NCI-H345 (cell line): ENCODE results near the gene INPPL1.
A peak's percentile ranks its signal among the peaks of the same experiment; 100 is the strongest.

Source experiments
- DNase-seq: peaks from one replicate; lab custom pipeline; 2025; lab: John Stamatoyannopoulos, UW

INPPL1 gene

DNA sequence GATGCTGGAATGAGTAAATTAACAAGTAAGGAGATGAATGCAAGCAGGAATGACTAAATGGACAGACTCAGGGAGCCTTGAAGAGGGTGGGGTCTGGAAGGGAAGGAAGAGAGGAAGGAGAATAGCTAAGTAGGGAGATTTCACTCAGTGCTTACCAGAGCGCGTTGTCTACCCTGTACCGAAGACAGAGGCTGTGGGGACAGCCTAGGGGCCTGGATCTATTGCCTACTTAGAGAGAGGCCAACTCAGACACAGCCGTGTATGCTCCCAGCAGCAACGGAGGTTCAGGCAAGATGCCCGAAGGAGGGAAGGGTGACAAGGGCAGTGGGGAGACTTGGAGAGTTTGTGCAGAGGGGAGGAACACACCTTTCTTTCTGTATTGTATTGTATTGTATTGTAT, 7.9 kb upstream of the INPPL1 start, which contains the start of gene FOLR2:
Gene FOLR2, plus strand, starts transcription at position 157 of the 400 bp plus-strand sequence. CDS start 1,791 bp downstream, outside the sequence.
- no peak for DNase-seq

DNA sequence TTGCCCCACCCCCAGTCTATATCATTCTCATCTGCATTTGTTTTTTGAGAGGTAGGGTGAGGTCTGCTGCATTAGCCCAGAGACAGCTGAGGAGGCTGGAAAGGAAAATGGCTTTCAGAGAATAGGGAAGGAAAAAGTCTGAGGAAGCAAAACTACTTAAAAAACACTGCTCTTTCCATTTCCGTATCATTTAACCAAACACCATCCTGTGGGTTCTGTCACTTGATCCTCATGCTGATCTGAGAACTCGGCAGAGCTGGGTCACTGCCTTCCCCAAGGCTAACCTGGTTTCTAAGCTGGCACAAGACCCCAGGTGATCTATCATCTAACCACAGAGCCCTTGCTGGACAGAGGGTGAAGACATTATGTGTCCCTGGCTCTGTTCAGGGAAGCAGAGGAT, 6.7 kb upstream of the INPPL1 start:
- no peak for DNase-seq

DNA sequence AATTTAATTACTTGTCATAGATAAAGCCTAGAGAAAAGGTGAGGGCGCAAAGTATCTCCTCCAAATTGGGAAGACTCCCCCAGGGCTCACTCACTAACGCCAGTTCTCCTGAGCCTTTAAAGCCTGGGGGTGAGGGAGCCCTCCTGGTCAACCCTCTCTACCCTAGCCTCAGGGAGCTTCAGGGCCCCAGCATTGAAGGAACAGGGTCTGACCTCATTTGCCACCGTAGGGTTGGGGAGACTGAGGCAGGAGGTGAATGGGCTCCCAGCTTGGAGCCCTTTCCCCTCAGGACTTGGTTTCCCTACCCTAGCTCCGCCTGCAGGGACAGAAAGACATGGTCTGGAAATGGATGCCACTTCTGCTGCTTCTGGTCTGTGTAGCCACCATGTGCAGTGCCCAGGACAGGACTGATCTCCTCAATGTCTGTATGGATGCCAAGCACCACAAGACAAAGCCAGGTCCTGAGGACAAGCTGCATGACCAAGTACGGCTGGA, 6.3 kb upstream of the INPPL1 start:
- no peak for DNase-seq

DNA sequence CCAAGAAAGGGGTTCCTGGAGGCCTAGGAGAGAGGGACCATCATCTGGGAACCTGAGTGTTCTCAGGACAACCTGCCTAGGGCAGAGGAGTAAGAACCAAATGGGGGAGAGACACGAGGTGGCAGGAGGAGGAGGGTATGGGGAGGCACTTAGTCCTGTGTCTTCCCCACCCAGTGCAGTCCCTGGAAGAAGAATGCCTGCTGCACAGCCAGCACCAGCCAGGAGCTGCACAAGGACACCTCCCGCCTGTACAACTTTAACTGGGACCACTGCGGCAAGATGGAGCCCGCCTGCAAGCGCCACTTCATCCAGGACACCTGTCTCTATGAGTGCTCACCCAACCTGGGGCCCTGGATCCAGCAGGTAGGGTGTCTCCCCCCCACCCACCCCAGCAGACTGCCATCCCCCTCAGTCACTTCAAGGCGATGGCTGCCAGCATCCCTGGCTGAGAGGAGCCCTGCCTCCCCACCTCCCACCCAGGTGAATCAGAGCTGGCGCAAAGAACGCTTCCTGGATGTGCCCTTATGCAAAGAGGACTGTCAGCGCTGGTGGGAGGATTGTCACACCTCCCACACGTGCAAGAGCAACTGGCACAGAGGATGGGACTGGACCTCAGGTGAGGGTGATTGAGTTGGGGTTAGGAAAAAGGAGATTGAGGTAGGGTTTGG, 3.7 kb upstream of the INPPL1 start:
- DNase-seq = no peak

DNA sequence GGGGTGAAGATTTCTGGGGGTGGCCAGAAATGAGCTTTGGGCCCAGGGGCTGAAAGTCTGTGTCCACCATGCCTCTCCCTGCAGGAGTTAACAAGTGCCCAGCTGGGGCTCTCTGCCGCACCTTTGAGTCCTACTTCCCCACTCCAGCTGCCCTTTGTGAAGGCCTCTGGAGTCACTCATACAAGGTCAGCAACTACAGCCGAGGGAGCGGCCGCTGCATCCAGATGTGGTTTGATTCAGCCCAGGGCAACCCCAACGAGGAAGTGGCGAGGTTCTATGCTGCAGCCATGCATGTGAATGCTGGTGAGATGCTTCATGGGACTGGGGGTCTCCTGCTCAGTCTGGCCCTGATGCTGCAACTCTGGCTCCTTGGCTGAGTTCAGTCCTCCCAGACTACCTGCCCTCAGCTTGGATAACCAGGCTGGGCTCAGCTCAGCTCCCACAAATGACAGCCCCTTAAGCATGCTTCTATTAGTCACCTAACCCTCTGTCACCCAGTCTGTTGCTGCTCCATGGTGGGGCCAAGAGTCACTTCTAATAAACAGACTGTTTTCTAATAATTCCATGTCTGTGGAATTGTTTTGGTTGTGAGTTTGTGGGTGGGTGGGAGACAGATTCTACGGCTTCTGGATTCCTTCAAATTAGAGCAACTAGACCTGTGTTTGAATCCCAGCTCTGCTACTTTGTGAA, 3.0 kb upstream of the INPPL1 start:
- DNase-seq = no peak

DNA sequence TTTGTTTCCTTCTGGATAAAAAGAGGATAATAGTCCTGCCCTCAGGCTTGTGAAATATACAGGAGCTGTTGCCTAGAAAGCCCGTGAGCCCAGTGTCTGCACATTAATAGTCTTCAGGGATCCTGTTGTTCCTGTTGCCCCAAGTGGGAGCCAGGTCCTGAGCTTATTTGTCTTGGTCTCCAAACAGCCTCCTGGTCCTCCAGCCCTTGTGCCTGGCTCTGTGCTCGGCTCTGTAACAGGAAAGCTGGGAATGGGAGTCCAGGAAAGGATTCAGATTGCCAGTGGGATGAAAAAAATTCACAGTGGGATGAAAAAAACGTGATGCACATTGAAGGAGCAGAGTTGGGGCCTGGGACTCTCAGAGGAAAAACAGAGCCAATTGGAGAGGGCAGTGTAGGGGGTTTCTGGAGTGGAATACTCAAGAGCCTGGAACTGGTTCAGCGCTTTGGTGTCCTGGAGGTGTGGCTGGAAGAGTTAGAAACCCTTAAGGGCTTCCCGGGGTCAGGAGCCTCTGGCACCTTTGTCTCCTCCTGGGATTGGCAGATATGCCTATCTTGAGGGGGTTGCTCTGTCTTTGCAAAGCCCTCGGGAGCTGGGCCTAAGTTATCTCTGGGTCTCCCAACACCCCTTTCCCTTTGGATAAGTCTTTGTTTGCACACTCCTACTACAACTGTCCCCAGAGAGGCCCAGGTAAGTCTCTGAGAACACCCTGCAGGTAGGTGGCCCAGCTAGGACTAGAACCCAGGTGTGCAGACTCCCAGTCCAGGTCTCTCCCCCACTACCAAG, 2.3 kb upstream of the INPPL1 start:
- DNase-seq = no peak

DNA sequence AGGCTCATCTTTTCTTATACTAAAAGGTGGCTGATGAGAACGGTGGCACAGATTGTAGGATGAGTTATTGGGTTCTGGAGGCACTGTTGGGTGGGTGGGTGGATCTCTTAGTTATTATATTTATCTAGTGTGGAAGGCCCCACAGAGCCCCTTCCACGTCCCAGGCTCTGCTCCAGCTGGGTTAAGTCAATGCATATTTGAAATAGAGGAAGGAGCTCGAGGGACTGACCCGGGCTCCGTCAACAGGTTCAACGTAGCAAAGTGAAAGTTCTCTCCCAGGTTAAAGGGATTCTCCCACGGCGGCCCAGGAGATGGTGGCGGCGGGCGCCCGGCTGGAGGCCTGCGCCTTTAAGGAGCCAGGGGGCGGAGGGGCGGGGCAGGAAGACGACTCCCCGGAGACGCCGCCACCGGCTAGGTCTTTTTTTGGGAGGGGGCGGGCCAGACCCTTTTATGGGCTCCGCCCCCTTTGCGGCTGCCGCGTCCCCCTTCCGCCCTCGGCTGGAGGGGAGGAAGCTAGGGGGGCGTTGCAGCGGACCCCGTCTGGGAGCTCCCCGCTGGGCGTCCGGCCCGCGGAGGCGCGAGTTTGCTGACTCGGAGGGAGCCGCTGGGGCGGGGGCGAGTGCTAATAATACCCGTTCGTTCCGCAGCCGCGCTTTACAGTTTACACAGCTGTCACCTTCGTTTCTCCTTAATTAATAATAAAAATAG, 1.5 kb upstream of the INPPL1 start:
- peak; percentile 91 for DNase-seq

DNA sequence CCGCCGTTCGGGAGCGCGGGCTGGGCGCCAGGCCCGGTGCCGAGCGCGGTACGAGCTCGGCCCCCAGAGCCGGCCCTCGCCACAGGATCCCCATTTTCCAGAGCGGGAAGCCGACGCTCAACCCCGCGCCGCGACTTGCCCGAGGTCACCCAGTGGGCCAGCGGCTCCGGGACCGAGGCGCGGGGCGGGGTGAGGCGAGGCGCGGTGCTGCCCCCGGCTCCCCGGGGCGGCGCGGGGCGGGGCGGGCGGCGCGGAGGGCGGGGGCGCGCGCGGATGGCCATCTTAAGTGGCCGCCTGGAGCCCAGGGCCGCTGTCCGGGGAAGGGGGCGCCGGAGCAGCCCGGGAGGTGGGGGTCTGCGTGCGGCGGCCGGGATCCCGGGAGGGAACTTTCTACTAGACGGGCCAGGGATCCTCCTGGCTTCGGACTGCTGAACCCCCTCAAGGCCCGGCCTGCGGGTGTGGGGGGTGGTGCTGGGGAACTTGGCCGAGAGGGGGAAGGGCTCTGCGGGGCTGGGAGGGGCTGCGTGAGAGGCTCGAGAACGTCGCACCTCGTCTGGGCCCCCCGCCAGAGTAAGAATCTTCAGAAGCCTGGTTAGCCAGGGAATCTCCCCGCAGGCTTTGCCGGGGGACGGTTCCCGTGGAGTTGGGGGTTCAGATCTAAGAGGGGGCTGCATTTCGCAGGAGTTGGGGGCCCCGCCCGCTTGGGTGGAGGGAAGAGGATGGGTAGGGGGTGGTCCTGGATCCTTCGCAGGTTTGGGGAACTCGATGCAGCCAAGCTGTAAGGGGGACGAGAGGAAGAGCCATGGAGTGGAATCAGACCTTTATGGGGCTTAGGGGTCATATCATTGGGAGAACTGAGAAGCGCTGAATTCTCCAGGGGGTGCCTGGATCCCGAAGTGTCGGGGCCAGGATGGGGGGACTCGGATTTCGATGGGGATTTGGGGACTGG, 678 bp upstream of the INPPL1 start:
- peak; percentile 84 for DNase-seq

DNA sequence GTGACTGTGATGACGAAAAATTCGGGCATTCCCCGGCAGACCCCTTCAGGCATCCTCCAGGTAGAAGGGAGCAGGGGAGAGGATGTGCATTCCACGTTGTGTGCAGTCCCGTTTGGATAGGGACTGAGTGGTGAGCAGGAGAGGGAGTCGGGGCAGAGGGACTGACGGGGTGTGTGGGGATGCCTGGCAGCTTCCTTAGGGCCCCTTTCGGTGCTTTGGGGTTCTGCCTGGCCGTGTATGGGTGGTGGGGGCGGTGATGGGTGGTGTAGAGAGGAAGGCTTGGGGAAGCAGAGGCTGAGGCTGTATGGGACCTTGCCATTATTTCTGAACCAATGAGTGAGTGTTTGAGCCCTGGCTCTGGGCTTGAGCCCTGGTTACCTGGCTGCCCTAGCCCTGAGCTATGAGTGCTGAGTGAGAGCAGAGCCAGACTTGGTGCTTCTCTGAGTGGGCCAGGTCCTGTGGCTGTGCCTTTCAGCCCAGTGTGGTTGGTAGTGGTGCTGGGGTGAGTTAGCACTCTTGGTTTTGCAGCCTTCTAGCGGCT, 914 bp downstream of the INPPL1 start:
- no peak for DNase-seq

DNA sequence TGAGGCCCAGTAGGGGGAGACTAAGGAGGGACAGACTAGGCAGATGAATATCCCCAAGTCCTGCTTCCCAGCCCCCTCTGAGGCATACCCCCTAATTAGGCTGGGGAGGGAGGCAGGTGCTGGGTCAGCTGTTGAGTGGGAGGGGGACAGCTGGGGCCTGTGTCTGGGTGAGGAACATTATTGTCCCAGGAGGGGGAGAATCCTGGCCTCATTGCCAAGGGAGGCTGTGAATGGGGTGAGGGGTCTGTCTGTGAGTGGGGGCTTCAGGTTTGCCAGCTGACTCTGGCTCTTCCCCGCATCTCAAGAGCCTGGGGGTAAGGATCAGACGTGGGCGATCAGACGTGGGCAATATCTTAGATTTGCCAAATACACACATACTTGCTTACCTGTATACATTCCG, 2.1 kb downstream of the INPPL1 start:
- DNase-seq = no peak

DNA sequence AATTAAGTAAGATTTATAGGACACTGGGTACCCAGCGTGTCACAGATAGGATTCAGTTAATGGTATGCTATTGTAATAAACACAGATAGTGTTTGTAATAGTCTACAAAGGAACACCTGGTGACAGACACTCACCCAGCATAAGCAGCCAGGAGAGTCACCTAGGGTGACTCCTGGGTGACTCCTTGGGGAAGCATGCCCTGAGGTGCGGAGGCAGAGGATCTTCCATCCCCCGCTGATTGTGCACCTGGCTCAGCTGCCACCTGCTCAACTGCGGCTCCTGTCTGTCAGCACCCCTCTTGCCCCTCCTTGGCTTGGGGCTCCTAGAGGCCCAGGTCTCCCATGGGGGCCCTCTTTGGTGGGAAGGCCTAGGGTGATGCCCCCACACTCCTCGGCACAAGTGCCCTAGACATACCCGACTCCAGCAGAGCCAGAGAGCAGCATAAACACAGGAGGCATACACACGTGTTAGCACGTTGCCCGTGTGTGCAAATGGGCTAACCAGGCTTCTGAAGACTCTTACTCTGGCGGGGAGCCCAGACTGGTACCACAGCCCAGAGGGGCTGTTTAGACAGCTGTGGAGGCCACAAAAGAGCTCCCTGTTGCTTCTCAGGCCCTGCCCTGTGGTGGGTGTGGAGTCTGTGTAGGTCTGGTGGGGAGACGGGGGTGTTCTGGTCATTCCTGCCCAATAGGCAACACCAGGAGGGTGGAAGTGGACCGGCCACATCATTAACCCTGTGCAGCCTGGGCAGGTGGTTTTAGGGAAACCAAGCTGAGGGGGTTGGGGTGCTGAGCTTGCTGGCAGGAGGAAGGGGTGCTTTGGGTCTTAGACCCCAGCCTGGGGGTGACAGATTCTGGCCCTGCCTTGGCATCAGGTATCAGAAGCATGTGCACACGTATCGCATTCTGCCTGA, 3.0 kb downstream of the INPPL1 start:
- peak; percentile 96 for DNase-seq

DNA sequence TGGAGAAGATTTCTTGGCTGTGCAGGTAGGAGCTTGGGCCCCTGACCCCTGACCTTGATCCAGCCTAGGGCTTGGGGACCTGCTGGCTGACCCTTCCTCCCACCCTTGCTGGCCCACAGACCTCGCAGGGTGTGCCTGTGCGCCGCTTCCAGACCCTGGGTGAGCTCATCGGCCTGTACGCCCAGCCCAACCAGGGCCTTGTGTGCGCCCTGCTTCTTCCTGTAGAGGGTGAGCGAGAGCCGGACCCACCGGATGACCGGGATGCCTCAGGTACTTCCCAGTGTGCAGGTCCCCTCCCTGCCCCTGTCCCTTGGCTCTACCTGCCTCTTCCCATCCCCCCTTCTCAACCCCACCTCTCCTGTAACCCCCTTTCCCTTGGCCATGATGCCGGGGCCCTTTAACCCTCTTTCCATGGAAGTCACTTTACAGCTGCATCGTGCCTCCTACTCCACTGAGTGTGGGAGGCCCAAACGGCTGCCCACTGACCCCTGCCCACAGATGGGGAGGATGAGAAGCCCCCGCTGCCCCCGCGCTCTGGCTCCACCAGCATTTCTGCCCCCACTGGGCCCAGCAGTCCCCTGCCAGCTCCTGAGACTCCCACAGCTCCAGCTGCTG, 3.8 kb downstream of the INPPL1 start:
- no peak for DNase-seq

DNA sequence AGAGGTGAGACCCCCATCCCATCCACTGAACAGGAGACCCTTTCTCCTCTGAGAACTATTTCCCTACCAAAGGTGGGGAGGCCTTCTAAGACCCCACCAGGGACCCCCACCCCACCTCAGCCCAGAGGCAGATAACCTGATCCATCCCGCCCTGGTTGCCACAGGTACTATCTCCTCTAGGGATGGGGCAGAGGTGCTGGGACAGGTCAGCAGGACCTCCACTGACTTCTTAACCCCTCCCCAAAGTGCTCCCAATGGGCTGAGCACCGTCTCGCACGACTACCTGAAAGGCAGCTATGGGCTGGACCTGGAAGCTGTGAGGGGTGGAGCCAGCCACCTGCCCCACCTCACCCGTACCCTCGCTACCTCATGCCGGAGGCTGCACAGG, 4.3 kb downstream of the INPPL1 start:
- DNase-seq = no peak

DNA sequence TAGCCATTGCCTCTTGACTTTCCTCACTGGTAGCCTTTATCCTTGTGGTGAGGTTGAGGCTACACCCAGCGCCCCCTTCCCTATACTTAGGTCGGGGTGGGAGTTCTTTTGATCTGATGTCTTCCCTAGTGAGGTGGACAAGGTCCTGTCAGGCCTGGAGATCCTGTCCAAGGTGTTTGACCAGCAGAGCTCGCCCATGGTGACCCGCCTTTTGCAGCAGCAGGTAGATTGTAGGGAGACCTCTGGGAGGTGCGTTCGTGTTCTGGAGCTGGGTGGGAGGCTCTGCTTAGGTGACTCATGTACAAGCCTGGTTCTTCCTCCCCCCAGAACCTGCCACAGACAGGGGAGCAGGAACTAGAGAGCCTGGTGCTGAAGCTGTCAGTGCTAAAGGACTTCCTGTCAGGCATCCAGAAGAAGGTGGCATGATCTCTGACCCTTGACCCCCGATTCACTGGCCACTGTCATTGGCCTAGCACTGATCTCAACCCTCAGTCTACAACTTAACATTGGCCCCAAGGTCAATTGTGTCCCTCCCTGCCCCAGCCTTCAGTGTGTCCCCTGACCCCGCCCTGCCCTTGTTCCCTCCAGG, 4.9 kb downstream of the INPPL1 start:
- no peak for DNase-seq

DNA sequence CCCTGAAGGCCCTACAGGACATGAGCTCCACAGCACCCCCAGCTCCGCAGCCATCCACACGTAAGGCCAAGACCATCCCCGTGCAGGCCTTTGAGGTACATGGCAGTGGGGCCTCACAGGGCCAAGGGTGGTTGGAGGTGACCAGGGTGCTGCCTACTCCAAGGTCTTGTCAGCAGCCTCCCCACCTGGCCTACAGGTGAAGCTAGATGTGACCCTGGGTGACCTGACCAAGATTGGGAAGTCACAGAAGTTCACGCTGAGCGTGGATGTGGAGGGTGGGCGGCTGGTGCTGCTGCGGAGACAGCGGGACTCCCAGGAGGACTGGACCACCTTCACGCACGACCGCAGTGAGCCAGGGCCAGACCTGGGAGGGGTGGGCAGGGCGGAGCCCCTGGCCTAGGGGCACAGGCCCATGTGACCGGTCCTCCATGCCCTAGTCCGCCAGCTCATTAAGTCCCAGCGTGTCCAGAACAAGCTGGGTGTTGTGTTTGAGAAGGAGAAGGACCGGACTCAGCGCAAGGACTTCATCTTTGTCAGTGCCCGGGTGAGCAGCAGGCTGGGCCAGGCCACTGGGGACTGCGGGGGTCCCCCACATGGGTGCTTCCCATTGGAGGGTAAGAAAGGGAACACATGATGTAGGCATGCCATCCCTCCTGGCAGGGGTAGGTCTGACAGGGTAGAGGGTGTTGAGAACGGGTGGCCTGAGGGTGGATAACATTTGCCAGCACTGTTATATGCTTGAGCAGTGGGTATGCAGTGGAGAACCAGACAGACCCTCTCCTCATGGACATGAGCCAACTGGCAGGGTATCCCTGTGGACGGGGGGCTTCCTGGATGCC, 5.6 kb downstream of the INPPL1 start:
- DNase-seq = no peak

DNA sequence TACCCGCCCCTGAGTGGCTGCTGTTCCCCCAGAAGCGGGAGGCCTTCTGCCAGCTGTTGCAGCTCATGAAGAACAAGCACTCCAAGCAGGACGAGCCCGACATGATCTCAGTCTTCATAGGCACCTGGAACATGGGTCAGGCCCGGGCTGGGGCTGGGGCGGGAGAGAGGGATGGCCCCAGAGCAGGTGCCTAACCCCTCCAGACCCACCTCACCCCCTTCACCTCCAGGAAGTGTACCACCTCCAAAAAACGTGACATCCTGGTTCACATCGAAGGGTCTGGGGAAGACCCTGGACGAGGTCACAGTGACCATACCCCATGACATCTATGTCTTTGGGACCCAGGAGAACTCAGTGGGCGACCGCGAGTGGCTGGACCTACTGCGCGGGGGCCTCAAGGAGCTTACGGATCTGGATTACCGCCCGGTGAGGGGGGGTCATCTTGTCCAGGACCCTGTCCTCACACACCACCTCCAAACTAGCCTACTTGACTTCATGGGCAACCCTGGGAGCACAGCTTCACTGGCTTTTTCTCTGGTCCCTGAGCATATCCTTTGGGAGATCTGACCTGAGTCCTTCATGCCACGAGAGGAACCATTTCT, 6.3 kb downstream of the INPPL1 start:
- no peak for DNase-seq
